DMS153 (cell line): ENCODE measurements around the gene EIF3A.
A peak's percentile ranks its signal among the peaks of the same experiment; 100 is the strongest.
"Not testable (repeated sequence)": the region's sequence is repeated elsewhere in the genome, so short reads cannot be mapped to it uniquely, and the experiment has no call there.

ENCODE experiments used
- DNase-seq: peaks from one replicate; lab custom pipeline; 2025; lab: John Stamatoyannopoulos, UW

EIF3A gene

DNA sequence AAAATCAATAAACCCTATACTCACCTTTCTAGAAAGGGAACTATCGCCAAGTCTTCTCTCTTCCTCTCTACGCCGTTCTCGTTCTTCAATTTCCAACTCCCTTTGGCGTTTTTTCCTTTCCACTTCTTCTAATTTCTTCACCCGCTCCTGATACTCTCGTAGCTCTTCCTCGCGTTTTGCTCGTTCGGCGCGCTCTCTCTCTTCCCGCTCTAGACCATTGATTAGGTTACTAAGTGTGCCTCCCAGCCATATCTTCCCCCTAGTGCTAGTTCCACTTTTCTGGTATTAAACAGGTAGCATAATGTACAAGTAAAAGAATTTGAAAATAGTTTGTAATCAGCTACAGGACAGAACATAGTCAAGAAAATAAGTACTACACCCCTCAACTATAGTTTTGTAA is 30.8 kb downstream of the EIF3A start:
- no peak for DNase-seq

DNA sequence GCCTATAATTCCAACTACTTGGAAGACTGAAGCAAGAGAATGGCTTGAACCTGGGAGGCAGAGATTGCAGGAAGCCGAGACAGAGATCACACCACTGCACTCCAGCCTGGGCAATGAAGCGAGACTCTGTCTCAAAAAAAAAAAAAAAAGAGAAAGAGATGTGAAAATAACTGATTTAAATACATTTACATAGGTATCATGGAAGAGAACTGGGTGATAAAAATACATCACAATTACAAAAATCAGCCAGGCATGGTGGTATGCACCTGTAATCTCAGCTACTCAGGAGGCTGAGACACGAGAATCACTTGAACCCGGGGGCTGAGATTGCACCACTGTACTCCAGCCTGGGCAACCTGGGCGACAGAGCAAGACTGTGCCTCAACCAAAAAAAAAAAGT is 31.3 kb downstream of the EIF3A start:
- DNase-seq = no peak

DNA sequence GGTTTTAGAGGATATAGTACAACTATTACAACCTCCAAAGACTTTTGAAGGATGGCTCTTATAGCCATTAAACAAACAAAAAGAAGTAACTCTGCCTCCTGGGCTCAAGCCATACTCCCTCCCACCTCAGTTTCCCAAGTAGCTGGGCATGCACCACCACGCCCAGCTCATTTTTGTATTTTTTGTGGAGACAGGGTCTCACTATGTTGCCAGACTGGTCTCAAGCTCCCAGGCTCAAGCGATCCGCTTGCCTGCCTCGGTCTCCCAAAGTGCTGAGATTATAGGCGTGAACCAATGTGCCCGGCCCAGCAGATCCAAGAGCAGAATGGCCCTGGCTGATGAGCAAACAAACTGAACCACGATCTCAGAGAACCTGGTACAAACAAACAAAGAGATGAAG is 35.1 kb downstream of the EIF3A start:
- no peak for DNase-seq

DNA sequence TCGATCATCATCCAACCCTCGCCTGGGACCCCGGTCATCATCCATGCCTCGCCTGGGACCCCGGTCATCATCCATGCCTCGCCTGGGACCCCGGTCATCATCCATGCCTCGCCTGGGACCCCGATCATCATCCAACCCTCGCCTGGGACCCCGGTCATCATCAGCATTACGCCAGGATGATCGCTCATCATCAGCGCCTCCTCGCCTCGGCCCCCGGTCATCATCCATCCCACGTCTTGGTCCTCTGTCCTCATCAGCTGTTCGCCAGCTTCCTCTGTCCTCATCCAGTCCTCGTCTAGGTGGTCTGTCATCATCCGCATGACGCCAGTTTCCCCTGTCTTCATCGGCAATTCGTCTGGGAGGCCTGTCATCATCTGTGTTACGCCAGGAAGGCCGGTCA is 38.4 kb downstream of the EIF3A start:
- no peak for DNase-seq

DNA sequence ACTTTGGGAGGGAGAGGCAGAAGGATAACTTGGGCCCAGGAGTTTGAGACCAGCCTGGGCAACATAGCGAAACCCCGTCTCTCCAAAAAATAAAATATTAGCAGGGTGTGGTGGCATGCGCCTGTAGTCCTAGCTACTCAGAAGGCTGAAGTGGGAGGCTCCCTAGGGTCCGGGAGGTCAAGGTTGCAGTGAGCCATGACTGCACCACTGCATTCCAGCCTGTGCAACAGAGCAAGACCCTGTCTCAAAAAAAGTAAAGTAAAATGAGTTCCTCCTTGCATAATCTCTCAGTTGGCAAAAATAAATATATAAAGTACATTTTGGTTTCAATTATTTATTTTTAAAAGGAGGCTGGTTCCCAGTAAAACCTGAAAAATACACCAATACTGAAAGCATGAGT is 39.3 kb downstream of the EIF3A start:
- no peak for DNase-seq

DNA sequence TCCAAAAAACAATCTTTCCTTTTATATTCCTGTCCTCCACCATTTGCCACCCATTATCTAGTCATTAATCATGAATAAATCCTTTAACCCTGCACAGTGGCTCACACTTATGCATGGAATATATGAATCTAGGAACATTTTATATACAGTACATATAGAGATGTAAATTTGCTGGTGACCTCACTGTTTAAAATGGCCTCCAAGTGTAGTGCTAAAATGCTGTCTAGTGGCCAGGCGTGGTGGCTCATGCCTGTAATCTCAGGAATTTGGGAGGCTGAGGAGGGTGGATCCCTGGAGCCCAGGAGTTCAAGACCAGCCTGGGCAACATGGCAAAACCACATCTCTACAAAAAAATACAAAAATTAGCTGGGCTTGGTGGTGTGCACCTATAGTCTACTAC is 41.5 kb downstream of the EIF3A start:
- DNase-seq = no peak

DNA sequence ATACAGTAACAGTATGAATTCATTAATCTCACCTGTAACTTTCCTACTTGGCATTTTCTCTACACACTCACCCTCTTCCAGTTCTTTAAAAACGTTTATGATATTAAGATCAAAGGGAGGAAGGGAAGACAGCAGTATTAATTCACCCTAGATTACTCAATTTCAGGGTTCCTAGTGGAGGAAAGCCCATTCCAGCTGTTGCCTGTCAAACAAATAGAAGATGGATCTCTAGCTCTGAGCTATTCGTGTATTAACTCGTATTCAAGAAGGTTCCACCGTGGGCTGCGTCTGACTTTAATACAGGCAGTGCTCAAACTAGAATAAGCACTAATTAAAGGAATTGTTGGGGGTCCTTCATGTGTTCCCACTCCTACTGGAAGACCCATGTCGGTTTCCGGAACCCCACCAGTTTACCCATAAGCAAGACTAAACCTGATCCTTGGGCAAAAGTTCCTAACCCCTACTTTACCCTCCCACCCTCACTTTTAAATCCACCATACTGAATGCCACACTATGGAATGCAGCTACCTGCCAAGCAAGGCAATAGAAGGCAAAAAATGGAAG is 49.0 kb downstream of the EIF3A start:
- DNase-seq = no peak

DNA sequence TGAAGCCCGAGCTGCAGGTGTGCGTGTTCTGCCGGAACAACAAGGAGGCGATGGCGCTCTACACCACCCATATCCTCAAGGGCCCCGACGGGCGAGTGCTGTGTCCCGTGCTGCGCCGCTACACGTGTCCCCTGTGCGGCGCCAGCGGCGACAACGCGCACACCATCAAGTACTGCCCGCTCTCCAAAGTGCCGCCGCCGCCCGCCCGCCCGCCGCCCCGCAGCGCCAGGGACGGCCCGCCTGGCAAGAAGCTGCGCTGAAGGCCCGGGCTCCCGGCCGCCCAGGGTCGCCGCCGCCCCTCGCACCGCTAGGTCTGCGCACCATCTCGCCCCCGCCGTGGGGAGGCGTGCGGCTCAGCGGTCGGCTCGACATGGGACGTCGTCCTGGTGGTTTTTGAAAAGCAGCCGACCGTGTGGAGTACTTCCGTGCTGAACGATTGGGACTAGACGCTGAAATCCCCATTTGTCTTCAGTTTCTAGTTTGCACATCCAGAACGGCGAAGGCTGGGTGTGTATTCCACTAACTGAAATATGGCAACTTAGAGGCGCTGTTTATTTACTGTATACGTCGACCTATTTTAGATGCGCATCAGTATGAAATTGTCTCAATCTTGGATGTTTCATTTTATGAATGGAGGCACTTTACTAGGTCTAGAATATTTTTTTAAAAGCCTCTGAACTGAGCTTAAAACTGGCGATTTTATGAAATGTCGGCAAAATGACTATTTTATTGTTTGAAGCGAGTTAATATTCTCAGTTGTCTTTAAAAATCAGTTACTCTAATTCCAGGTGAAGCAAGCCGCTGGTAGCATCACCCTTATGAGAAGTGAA is 50.0 kb downstream of the EIF3A start:
- DNase-seq = peak; percentile 6

DNA sequence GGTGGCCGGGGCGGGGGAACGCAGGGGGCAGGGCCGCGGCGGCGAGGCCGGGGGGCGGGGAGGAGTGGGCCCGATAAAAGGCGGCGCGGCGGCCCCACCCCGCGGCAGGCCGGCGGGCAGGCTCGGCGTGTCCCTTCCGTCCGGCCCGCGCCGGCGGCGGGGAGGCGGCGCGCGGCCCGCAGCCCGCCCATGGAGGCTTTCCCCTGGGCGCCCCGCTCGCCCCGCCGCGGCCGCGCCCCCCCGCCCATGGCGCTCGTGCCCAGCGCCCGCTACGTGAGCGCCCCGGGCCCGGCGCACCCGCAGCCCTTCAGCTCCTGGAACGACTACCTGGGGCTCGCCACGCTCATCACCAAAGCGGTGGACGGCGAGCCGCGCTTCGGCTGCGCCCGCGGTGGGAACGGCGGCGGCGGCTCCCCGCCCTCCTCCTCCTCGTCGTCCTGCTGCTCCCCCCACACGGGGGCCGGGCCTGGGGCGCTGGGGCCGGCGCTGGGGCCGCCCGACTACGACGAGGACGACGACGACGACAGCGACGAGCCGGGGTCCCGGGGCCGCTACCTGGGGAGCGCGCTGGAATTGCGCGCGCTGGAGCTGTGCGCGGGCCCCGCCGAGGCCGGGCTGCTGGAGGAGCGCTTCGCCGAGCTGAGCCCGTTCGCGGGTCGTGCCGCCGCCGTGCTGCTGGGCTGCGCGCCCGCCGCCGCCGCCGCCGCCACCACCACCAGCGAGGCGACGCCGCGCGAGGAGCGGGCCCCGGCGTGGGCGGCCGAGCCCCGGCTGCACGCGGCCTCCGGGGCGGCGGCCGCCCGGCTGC is 50.8 kb downstream of the EIF3A start, which contains the start of gene NANOS1:
Gene NANOS1, plus strand, starts transcription at position 102 of the 808 bp plus-strand sequence. Its CDS starts 88 bp downstream, at position 190.
- no peak for DNase-seq

DNA sequence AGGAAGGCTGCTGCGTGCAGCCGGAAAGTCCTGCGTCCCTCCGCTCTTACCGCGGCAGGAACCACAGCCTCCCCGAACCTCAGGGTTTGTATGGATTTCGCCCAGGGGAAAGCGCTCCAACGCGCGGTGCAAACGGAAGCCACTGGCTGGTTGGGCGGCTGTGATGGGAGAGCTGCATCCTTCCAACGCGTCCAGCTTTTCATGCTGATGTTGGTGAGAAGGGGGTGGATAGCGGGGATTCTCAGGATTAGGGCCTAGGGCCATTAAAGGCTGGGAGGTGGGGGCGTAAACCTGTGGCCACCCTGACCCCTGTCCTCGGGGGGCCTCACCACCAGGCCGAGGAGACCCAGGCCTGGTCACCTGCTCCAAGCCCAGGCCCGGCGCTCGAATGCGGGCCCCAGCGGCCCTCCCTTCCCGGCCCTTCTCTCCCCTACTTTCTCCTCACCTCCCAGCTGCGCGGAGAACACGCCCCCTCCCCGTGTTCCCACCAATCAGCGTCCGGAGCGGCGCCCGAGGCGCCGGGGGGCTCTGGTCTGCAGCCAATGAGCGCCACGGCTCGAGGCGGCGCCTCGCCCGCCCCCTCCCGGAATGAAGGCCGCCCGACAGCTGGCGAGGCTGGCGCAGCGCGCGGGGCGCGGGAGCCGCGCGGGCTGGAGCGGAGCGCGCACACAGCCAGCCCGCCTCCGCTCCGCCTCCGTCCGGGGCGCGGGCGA is 51.6 kb downstream of the EIF3A start:
- peak; percentile 87 for DNase-seq

DNA sequence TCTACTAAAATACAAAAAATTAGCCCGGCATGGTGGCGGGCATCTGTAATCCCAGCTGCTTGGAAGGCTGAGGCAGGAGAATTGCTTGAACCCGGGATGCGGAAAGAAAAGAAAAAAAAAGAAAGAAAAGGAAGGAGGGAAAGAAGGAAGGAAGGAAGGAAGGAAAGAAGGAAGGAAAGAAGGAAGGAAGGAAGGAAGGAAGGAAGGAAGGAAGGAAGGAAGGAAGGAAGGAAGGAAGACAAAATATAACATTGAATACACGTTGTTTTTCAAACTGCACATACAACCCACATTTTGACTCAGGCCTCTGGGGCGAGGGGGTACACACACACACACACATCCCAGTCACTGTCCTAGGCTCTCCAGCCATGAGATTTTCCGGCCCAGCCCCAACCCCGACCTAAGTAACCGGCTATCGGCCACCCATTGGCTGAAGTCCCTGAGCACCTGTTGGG is 52.1 kb downstream of the EIF3A start:
- DNase-seq = not testable (repeated sequence)

DNA sequence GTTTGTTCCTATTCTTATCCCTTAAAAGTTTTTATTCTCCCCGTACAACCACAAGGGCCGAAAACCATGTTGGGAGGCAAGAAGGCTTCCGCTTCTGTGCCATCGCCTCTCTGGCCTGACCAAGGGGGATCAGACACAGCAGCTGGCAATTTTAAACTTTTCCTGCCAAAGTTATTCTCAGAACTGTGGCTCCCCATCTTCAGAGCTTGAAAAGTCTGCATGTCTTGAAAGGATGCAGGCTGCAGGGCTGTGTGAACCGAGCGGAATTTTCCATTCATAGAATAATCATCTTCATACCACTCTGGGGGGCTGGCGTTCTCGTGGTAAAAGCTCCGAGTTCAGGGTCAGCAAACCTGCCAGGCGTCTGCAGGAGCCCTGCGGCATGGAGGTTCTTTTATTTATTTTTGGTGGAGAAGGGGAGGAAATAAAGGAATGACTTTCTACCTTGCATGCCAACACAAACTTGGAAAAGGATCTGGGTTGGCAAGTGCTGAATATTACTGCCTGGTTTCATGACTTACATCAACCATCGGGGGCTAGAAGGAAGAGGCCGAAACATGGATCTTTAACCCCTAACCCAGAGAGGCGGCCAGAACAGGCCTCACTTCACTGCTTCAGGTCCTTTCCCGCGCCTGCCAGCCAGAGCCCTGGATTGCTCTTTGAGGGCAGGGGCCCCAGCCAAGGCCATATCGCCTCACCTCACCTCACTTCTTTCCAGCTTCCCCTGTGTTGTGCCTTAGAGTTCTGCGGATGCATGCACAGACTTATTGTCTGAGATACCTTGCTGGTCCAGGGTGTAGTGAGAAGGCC is 54.1 kb downstream of the EIF3A start:
- no peak for DNase-seq

DNA sequence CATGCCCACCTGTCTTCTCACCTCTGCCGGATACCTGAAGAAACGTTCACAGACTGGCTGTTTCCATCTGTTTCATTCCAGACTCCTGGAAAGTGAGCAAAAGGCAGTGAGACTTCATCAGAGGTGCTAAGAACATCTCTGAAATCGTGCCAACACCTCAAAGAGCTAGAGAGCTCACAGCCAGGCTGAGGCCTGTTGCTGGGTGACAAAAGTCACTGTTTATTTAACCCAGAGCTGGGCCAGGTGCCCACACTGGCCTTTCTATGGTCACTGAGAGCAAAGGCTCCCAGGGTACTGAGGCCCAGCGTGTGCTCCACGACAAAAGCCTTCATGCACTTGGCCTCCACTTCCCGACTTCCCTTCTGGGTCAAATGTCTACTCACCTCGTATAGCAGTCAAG is 54.8 kb downstream of the EIF3A start:
- DNase-seq = peak; percentile 63

DNA sequence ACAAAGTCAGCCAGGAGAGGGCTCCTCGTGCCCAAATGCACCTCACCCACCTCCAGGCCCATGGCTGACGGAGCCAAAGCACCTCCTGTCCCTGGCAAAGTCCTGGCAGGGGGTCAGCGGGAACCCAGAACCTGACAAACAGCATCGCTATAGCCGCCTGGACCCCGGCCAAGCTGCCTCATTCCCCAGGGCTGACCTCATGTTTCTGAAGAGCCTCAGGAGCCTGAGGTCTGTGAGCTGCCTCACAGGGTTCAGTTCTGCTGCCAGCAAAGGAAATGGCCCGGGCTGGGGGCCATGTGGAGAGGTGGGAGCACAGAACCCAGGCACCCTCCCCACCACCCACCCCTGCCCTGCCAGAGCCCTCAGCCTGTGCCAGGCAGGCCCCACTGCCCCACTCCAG is 55.3 kb downstream of the EIF3A start:
- peak; percentile 60 for DNase-seq

DNA sequence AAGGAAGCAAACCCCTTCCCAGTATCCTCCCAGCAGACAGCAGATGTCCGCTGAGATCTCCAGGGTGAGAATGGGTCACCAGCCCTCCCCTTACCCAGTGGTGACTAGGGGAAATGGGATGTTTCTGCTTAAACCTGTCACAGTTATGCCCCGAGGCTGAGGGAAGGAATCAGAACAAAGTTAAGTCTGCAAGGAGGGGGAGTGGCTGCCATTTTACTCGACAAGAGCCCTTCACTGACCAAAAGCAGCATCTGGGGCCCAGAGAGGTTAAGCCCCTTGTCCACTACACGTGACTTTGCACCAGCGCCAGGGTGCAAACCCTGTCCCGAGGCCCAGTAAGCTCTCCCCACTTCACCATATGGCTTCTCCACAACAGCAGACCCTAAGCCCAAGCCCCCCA is 55.7 kb downstream of the EIF3A start:
- DNase-seq = no peak

DNA sequence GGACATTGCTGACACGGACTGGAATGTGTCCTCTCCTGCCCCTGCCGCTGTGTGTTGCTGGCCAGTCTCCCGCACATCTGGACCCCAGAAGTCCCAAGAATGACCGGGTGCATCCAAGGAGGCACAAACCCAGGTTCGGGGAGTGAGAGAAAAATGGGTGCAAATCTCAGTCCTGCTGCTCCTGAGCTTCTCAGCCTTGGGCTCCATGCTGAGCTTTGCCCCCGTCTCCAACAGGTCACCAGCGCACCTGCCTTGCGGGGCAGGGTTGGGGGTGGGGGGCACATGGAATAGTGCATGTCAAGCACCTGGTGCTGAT is 57.1 kb downstream of the EIF3A start:
- no peak for DNase-seq

DNA sequence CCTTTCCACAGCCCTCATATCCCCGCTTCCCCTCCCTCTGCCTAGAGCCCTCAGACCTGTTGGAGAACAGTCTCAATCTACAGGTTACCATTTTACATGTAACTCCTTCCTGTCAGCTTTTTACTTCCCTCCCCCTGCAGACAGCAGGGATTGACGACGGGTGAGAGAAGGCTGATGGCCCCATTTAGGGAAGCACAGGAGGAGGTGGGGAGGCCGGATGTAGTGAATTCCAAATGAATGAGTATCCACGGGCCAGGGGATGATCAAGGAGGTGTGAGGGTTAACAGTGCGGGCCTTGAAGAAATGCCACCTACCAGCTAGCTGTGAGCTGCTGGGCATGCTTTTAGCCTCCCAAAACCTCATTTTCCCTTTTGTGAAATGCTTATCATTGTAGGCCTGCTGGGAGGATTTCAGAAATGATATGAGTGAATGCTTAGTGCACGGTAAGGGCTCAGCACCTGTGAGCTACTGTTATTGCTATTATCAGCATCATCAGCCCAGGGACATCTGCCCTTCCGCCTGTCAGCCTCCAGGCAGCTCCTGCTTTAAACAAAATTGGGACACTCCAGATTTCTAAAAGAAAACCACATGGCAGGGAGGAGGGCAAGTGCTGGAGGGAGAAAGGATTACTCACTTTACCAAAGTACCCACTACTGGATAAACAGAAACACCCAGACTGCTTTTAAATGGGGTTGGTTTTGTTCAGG is 57.6 kb downstream of the EIF3A start:
- no peak for DNase-seq

DNA sequence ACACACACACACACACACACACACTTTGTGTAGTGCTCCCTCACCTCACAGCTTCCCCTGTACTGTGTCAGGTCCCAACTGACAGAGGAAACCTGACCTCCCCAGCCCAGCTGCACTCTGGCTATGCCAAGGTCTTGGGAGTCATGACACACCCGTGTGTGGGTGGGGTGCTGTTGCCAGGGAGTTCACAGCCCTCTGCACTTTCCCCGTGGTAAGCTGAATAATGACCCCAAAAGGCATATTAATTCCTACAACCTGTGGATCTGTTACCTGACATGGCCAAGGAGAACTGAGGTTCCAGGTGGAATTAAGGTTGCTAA is 60.0 kb downstream of the EIF3A start:
- no peak for DNase-seq

DNA sequence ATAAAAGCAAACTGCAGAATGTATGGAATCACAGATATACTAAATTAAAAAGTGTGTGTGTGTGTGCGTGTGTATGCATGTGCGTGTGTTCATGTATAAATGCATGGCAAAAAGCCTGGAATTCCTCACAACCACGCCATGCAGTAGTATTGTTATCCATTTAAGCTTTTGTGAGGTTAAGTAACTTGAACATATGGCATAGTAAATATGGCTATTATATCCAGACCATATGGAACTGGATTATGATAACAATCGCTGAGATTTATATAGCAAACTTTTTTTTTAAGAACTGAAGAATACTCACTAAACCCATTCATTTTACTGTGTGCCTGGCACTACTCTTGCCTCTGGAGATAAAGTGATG is 73.4 kb downstream of the EIF3A start:
- DNase-seq = no peak

DNA sequence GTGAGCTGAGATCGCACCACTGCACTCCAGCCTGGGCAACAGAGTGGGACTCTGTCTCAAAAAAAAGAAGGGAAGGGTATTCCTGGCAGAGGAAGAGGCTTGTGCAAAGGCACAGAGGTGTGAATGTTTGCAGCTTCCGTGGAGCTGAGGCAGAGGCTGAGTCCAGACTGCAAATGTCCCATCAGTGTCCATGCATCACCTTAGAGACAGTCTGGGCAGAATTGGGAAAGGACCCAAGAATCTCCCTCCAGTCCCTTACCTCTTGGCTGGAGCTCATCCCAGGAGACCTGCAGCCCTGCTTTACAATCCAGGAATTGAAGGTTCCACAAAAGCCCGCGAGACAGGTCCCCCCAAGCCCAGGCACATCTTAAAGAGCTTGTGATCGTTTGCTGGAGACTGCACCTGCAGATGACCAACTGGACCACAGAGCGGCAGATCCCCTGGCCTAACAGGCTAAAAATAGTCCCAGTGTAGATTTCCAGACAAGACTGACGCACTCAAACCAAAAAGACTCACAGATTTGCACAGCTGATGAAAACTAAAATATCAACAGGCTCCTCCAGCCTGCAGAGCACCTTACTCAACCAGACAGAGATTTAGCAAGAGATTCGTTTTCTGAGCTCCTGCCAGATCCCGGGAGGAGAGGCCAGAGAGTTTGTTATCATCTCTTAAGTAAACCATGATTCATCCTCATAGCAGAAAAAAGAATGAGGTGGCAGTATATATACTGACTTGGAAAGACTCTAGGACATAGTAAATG is 74.0 kb downstream of the EIF3A start:
- DNase-seq = no peak
